Duodenal mucosa (tissue), 2 donors: ENCODE data around the gene OR14A2.
"Not testable (repeated sequence)": the region's sequence is repeated elsewhere in the genome, so short reads cannot be mapped to it uniquely, and the experiment has no call there.

ENCODE experiments used
- H3K27ac ChIP-seq: one replicate; pipeline ENCODE4 v1.7.0; 2013; ENCODE audit warnings: low read depth, low read length
- H3K27me3 ChIP-seq, 2 donors: one replicate each; pipeline ENCODE4 v1.7.0; 2013; ENCODE audit warnings: low read length in 2 of 2, control low read depth in 1 of 2; ENCODE audit not compliant: insufficient read depth in 2 of 2, control insufficient read depth in 1 of 2
- H3K36me3 ChIP-seq, 2 donors: one replicate each; pipeline ENCODE4 v1.7.0; 2013; ENCODE audit warnings: low read length in 2 of 2, control low read depth in 1 of 2; ENCODE audit not compliant: insufficient read depth in 2 of 2, control insufficient read depth in 1 of 2
- H3K4me1 ChIP-seq, 2 donors: one replicate each; pipeline ENCODE4 v1.7.0; 2013; ENCODE audit warnings: low read length in 2 of 2, control low read depth in 1 of 2; ENCODE audit not compliant: insufficient read depth in 2 of 2, control insufficient read depth in 1 of 2
- H3K4me3 ChIP-seq, 2 donors: one replicate each; pipeline ENCODE4 v1.7.0; 2013; ENCODE audit warnings: low read length in 2 of 2, low read depth in 1 of 2
- H3K9ac ChIP-seq, 2 donors: one replicate each; pipeline ENCODE4 v1.7.0; 2013; ENCODE audit warnings: low read length in 2 of 2, low read depth in 1 of 2
- H3K9me3 ChIP-seq, 2 donors: one replicate each; pipeline ENCODE4 v1.7.0; 2013; ENCODE audit warnings: low read length in 2 of 2, control low read depth in 1 of 2; ENCODE audit not compliant: control insufficient read depth in 1 of 2

The OR14A2 gene

GRCh38 chr1:247748041-247748440, at the start of gene OR14A2:
OR14A2 (minus strand) TSS chr1:247748141.
- no peak within 1 kb of the TSS for H3K9ac ChIP-seq
- H3K4me3 ChIP-seq = no peak within 1 kb of the TSS
- H3K27me3 ChIP-seq = no peaks in the 10 kb centered on the region
- H3K4me1 ChIP-seq = no peaks in the 10 kb centered on the region
- peaks cover 9 to 10% of the 10 kb centered on the region in 2 donors for H3K9me3 ChIP-seq
- H3K27ac ChIP-seq = no peak within 1 kb of the TSS
- no peaks in the 10 kb centered on the region for H3K36me3 ChIP-seq

- H3K36me3 ChIP-seq = no peaks in the 10 kb centered on the region
- H3K4me3 ChIP-seq = no peak overlapping the region
- no peak overlapping the region for H3K9ac ChIP-seq
- no peak overlapping the region for H3K27ac ChIP-seq
- H3K27me3 ChIP-seq = no peaks in the 10 kb centered on the region
- no peaks in the 10 kb centered on the region for H3K4me1 ChIP-seq
- H3K9me3 ChIP-seq = peaks cover 0 to 3% of the 10 kb centered on the region in 2 donors
Measured at GRCh38 chr1:247797518-247797917, 49.6 kb upstream of the OR14A2 start.

DNA sequence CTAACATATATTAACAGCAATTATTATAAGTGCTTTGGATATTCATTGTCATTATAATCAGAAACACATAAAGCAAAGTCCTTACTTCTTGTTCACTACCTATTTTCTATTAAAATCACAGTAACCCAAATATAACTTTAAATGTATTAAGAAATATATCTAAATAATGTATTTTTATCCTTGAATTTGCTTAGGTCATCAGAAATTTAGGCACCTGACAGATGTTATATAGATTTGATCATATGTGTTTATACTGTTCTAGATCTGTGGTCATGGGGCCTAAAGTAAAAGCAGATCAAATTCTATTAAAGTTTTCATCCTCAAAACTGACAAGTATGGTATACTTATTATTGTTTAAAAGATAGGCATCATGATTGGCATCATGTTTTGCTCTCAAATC, 21.7 kb upstream of the OR14A2 start:
- Histone ChIP-seq H3K27me3 (no peaks in the 10 kb centered on the region), H3K4me1 (no peaks in the 10 kb centered on the region), H3K9me3 (peaks cover 0 to 11% of the 10 kb centered on the region in 2 donors), H3K36me3 (no peaks in the 10 kb centered on the region), H3K4me3 (no peak overlapping the region), H3K27ac (no peak overlapping the region), H3K9ac (no peak overlapping the region)

- Histone ChIP-seq H3K4me1 (no peaks in the 10 kb centered on the region), H3K9ac (no peak within 1 kb of the TSS), H3K4me3 (no peak within 1 kb of the TSS), H3K27ac (no peak within 1 kb of the TSS), H3K36me3 (no peaks in the 10 kb centered on the region), H3K9me3 (peaks cover 0 to 2% of the 10 kb centered on the region in 2 donors), H3K27me3 (no peaks in the 10 kb centered on the region)
Measured at GRCh38 chr1:247760456-247760855, 12.5 kb upstream of the OR14A2 start, which contains the start of gene OR1C1. OR1C1 (minus strand) TSS chr1:247760556; CDS start chr1:247758406, 2,150 bp downstream.

DNA sequence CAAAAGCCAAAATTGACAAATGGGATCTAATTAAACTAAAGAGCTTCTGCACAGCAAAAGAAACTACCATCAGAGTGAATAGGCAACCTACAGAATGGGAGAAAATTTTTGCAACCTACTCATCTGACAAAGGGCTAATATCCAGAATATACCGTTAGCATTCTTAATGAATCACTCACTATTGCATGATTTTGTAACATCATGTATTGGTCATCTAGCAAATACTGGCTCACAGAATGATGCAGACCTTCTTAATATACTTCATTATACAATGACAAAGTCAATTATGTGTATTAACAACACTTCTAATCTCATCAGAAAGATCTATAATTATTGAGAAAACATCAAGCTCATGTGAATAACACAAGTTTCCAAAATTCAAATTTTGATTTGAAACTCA, 6.4 kb upstream of the OR14A2 start:
- H3K27ac ChIP-seq, H3K9ac ChIP-seq, H3K9me3 ChIP-seq, H3K4me3 ChIP-seq, H3K27me3 ChIP-seq, H3K4me1 ChIP-seq, H3K36me3 ChIP-seq: not testable (repeated sequence)

GRCh38 chr1:247749870-247750269, 1.9 kb upstream of the OR14A2 start:
- no peaks in the 10 kb centered on the region for H3K27me3 ChIP-seq
- no peak overlapping the region for H3K4me3 ChIP-seq
- H3K9ac ChIP-seq = no peak overlapping the region
- H3K27ac ChIP-seq = no peak overlapping the region
- peaks cover 9 to 10% of the 10 kb centered on the region in 2 donors for H3K9me3 ChIP-seq
- no peaks in the 10 kb centered on the region for H3K36me3 ChIP-seq
- H3K4me1 ChIP-seq = no peaks in the 10 kb centered on the region

DNA sequence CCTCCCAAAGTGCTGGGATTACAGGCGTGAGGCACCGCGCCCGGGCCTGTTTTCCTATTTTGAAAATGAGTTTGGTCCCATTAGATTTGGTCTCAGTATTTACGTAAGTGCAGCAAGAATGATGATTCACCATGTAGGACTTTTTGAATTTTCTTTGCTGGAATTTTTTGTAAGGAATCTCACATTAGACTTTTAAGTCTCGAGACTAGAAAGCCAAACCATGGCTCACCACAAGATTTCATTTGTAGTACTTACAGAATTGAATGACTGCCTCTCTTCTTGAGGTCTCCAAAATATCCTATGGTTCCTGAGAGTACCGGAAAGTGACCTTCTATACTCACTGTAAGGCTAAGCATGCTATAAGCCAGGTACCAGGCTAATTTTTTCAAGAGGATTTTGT, 325 bp downstream of the OR14A2 start:
- Histone ChIP-seq H3K36me3 (no peaks in the 10 kb centered on the region), H3K27me3 (no peaks in the 10 kb centered on the region), H3K4me3 (no peak overlapping the region), H3K4me1 (no peaks in the 10 kb centered on the region), H3K27ac (no peak overlapping the region), H3K9me3 (peaks cover 9 to 10% of the 10 kb centered on the region in 2 donors), H3K9ac (no peak overlapping the region)

DNA sequence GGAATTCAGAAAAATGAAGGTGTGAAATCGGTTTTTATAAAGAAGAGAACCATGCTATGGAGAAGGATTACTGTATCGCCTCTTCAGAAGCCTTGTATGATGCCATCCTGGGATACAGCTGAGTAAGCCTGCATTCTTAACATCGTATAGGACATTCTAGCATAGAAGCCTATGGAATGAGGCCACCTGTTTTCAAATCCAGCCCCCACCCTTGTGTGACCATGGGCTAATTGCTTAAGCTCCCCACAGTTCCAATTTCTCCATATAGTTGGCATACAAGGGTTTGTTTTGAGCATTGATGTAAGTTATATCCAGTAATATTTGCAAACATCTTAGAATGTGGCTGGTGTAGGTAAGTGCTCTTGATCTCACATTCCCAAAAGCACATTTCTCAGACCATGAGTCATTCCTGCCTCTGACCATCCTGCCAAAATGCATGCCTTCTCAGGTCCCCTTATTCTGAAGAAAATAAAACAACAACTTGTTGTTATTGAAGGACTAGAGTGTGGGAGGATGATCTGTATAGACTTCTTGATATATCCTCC, 1.5 kb downstream of the OR14A2 start:
- no peaks in the 10 kb centered on the region for H3K4me1 ChIP-seq
- H3K9ac ChIP-seq = no peak overlapping the region
- no peaks in the 10 kb centered on the region for H3K27me3 ChIP-seq
- peaks cover 9 to 10% of the 10 kb centered on the region in 2 donors for H3K9me3 ChIP-seq
- H3K36me3 ChIP-seq = no peaks in the 10 kb centered on the region
- no peak overlapping the region for H3K27ac ChIP-seq
- H3K4me3 ChIP-seq = no peak overlapping the region

DNA sequence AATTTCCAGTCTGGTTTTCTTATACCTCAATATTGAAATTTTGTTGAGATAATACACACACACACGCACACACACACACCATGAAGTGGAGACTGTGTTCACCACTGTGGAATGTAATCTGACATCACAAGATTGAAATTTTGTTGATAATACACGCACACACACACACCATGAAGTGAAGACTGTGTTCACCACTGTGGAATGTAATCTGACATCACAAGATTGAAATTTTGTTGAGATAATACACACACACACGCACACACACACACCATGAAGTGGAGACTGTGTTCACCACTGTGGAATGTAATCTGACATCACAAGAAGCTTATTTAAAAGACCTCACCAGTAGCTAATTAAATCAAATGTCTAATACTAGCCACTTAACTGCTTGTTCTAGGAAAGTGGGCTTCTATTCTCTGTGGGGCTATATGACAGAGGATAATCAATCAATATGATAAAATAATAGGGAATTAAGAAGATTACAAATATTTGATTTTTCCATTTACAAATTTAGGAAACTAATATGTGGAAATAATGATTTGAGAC, 5.7 kb downstream of the OR14A2 start:
- not testable (repeated sequence) for H3K4me1 ChIP-seq, H3K27ac ChIP-seq, H3K27me3 ChIP-seq, H3K9ac ChIP-seq, H3K9me3 ChIP-seq, H3K36me3 ChIP-seq, H3K4me3 ChIP-seq

- no peaks in the 10 kb centered on the region for H3K27me3 ChIP-seq
- no peaks in the 10 kb centered on the region for H3K36me3 ChIP-seq
- H3K4me1 ChIP-seq = no peaks in the 10 kb centered on the region
- no peak overlapping the region for H3K27ac ChIP-seq
- H3K4me3 ChIP-seq = no peak overlapping the region
- peaks cover 0 to 6% of the 10 kb centered on the region in 2 donors for H3K9me3 ChIP-seq
- H3K9ac ChIP-seq = no peak overlapping the region
Measured at GRCh38 chr1:247741756-247742155, 6.2 kb downstream of the OR14A2 start.
